ENCODE measurements around the gene SLC6A5.

DNA sequence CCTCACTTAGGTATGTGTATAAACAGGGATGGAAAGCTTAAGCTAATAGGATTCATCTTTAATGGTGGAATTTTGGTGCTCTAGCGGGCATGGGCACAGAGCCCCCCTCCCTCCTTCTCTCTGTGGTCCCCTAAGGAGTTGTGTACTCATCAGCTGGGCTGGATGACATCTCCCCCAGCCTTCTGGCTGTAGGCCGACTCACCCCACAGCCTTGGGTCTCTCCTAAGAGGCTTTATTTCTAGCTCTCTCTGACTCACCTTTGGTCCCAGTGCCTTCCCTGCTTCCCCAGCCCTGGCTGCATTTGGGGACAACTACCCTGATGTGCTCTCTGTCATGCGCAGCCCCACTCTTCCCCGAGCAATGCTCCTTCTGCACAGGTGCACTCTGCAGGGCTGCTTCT lies 26.9 kb downstream of the SLC6A5 start:
- TF ChIP-seq, protein P1, sequence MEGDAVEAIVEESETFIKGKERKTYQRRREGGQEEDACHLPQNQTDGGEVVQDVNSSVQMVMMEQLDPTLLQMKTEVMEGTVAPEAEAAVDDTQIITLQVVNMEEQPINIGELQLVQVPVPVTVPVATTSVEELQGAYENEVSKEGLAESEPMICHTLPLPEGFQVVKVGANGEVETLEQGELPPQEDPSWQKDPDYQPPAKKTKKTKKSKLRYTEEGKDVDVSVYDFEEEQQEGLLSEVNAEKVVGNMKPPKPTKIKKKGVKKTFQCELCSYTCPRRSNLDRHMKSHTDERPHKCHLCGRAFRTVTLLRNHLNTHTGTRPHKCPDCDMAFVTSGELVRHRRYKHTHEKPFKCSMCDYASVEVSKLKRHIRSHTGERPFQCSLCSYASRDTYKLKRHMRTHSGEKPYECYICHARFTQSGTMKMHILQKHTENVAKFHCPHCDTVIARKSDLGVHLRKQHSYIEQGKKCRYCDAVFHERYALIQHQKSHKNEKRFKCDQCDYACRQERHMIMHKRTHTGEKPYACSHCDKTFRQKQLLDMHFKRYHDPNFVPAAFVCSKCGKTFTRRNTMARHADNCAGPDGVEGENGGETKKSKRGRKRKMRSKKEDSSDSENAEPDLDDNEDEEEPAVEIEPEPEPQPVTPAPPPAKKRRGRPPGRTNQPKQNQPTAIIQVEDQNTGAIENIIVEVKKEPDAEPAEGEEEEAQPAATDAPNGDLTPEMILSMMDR (IDR thresholded peaks at IDR 0.05) = no peak
- no peak for TF ChIP-seq POLR2A (IDR thresholded peaks at IDR 0.05)

Measured in body of pancreas (tissue), 4 donors.